Measurements from ENCODE around the gene IFNG-AS1.

IFNG-AS1 gene

DNA sequence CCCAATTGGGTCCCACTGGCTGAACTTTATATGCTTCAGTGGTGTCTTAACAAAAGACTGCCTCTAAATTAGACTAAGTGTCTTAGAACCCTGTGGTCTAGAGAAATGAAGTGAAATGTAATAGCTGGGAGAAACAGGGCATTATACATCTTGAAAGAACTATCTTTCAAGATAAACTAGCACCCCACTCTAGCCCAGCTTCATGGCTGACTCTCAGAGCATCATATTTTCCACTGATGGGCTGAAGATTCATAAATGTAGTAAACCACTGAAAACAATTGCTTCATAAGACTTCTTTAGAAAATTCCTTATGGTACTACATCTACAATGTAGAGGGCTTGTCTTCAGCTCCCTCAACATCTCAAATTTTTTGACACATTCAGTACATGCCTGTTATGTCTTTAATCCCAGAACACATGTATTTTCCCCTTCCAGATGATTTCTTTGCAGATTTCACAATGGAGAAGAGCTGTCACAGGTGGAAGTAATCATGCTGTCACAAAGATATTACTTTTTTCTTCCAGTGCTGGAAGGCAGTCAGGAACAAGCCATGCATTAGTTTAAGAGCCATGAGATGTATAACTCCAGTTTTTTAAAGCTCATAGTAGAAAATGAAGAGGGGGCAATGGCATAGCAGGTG, 48.5 kb downstream of the IFNG-AS1 start:
- DNase-seq: no peak

DNA sequence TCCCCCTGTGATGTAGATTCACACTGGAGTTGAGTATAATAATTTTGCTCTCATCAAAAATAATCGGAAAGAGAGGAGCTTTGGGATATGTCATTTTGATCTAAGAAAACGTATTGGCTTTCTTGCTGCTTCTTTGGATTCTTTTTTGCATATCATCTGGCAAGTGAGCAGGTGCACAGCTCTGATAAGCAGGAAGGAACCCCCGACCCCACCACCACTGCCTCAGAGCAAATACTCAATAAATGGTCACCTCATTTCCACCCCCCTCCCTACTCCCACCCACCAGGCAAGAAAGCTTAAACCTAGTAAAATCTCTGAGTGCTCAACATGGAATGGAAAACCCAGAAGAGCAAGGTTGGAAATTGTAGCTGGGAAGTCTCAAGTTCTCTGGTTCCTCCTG, 49.4 kb downstream of the IFNG-AS1 start:
- no peak for DNase-seq

DNA sequence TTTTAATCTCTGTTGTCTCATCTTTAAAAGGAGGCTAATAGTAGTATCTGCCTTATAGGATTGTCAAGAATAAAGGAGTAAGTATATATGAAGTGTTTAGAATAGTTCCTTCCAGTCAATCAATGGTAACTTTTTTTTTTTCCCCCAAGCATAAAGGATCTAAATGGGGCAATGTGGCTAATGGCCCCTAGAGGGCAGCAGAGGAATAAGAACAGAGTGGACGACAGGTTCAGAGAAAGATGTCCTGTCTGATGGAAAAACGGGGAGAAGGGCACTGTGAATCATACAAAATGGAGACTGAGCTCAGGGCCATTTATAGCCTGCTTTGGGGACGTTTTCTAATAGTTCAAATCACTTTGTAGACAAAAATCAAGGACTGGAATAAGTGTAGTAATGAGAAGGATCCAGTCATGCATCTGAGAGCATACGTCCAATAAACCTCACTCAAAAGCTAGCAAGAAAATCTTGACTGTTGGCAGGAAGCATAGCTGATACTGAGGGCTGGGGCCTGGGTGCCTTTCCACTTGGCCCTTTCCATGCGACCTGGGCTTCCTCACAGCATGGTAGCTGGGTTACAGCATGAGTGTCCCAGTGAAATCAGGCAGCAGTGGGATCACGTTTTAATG, 51.3 kb downstream of the IFNG-AS1 start:
- DNase-seq: peak; percentile 61 to 68

DNA sequence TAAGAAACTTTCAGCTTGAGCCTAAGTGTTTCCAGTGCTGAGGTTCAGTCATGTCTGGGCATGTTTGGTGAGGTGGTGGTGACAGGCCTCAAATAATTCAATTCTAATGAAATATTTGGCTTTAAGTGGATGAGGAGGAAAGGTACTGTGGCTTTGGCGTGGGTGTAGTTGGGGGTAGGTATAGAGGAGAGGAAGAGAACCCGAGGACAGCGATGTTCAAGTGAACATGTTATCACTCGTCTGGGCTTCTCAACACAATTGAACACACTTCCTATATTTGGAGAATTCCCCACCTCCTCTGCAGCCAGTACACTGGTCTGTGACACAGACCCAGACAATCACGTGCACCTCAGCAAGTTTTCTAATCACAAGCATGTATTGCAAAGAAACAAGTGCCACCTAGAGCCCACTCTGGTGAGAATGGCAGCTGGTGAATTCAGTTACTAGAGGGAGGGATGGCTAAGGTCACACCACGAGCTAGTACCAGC, 53.0 kb downstream of the IFNG-AS1 start:
- peak; percentile 16 to 44 for DNase-seq

DNA sequence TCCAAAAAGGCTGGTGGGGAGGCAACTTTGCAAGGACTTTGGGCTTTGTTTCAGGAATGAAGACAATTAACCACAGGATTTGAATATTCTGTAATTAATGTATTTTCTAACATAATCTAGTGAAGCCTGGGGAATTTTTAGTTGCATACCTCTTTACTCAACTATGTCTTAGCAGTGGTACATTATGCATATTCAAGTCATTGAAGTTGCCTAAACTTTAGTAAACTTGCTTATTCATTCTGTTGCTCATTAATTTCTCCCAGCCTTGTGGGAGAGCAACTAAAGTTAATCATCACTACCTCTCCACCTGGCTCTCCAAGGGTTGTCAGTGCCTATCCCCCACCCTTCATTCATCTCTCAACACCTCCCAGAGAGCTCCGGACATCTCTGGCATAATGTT, 54.2 kb downstream of the IFNG-AS1 start:
- no peak for DNase-seq

DNA sequence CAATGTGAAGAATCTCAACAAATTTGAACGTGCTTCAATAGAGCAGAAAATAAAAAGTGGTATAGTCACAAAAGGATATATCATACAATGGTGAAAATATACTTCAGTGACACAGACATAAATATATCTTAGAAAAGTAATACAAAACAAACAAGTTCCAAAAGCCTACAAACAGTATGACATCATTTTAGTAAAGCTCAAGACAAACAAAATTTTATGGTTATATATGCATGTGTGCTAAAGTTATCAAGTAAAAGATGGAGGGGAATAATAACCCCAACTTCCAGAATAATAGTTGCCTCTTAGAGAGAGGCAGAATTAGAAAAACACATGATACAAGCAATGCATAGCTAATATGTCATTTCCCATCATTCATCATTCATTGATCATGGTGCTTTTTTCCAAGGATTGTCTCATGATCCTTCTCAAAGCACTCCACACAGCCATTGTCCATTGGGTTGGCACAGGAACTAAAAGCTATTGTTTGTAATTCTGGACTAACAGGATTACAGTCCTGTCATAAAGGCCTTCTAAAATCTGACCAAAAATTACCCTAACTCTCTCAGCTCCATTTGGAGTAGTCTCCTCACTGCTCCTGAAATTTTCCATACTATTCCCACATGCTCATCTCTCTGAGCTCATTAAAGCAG, 59.5 kb downstream of the IFNG-AS1 start:
- DNase-seq: no peak

DNA sequence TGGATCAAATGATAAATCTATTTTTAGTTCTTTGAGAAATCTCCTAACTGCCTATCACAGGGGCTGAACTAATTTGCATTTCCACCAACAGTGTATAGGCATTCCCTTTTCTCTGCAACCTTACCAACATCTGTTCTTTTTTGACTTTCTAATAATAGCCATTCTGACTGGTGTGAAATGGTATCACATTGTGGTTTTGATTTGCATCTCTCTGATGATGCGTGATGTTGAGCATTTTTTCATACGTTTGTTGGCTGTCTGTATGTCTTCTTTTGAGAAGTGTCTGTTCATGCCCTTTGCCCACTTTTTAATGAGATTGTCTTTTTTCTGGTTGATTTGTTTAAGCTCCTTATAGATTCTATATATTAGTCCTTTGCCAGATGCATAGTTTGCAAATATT, 67.1 kb downstream of the IFNG-AS1 start:
- DNase-seq: no peak

DNA sequence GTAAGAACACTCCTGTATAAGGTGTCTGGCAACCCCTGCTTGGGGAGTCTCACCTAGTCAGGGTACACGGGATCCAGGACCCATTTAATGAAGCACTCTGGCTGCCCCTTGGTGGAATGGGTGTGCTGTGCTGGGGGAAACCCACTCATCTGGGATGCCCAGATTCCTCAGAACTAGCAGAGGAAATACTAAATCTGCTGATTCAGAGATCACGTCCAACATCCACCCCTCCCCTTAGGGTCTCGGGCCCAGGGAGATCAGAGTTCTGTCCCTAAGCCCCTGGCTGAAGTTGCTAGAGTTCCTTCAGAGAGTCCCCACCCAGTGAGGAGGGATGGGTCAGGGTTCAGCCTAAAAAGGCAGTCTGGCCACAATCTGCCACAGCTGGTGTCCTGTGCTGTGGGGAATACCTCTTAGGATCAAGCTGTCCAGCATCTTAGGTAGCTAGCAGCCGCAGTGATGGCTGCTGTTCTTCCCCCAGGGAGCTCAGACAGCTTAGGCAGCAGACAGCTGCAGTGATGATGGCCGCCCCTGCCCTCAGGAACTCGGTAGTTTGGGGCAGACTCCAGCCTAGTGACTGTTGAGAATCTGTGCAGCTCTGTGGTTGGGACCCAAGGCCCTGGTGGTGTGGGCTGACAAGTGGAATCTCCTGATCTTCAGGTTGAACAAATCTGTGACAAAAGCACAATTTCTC, 74.8 kb downstream of the IFNG-AS1 start:
- DNase-seq: no peak

DNA sequence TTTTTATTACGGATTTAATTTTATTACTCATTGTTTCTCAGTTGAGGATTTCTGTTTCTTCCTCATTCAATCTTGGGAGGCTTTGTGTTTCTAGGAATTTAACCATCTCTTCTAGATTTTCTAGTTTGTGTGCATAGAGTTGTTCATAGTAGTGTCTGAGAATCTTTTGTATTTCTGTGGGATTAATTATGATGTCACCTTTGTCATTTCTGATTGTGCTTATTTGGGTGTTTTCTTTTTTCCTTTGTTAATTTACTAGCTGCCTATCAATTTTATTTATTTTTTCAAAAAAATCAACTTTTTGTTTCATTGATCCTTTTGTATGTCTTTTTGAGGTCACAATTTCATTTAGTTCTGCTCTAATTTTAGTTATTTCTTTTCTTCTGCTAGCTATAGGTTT, 75.9 kb downstream of the IFNG-AS1 start:
- DNase-seq: no peak

DNA sequence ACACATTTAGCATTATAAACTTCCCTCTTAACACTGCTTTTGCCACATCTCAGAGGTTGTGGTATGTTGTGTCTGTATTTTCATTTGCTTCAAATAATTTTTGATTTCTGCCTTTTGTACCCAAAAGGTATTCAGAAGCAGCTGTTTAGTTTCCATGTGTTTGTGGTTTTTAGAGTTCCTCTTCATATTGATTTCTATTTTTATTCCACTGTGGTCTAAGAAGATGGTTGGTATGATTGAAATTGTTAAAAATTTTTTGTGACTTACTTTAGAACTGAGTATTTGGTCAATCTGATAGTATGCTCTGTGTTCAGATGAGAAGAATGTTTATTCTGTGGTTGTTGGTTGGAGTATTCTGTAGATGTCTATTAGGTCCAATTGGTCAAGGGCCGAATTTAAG, 76.4 kb downstream of the IFNG-AS1 start:
- no peak for DNase-seq

DNA sequence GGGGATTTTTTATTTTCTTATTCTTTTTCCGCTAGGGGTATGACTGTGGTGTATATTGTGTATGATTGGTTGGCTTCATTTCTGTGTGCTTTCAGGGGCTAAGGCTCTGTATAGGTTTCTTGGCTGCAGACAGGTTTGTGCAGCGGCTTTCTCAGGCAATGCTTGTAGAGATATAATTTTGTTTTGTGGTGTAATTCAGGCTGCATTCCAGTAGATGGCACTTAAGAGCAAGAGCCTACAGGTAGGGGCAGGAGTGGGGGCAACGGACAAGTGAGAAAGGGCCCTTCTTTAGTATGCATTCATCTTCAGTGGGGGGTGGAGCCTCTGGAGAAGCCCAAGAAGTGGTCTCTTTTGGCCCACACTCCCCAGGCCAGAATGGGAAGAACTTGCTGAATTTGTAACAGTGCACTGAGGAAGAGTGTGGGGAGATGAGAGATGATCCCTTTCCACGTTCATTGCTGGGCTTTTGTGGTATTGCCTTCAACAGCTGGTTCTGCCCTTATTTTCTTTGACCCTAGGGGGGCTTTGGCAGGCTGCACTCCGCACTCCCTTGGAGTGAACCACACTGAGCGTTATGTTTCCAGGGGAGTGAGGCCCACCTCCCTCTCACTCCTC, 78.6 kb downstream of the IFNG-AS1 start:
- DNase-seq: no peak

DNA sequence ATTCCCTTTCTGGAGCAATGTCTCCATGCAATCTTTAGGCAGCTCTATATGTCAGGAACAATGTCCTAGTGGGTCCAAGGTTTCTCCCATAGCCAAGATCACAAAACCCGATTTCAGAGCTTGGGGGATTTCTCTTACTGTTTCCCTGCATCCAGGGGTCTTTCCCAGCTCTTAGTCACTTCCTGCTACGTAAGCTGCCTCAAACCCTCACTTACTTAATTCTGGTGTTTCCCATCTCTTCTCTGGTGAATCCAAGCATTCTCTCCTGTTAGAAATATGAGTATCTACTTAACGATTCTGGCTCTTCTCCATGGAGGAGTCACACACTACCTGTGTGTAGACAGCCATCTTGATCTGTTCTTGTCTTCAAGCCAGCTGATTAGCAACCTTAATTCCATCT, 80.0 kb downstream of the IFNG-AS1 start:
- no peak for DNase-seq

Measured in inflammatory macrophage (primary cell).